HTERT RPE-1 (cell line): ENCODE results near the gene MAP3K20.
"Not testable (repeated sequence)": the region's sequence is repeated elsewhere in the genome, so short reads cannot be mapped to it uniquely, and the experiment has no call there.

Experiments used
- in situ Hi-C: fragments of 300-500 bp; cut with MboI; formaldehyde crosslinking; loops from 4 replicates; pipeline ENCODE4 v1.14.3; 2020; ENCODE audit warnings: low sequenced_read_pairs

The MAP3K20 gene

DNA sequence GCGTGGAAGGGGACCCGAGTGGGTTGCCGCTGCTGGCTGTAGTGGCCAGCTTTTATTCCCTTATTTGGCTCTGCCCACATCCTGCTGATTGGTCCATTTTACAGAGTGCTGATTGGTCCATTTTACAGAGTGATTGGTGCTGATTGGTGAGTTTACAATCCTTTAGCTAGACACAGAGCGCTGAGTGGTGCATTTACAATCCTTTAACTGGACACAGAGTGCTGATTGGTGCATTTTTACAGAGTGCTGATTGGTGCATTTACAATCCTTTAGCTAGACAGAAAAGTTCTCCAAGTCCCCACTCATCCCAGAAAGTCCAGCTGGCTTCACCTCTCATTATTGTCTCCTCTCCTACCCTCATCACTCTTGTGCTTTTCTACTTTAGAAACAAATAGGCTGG is 225.9 kb downstream of the MAP3K20 start:
- in situ Hi-C loops: not testable (repeated sequence)

DNA sequence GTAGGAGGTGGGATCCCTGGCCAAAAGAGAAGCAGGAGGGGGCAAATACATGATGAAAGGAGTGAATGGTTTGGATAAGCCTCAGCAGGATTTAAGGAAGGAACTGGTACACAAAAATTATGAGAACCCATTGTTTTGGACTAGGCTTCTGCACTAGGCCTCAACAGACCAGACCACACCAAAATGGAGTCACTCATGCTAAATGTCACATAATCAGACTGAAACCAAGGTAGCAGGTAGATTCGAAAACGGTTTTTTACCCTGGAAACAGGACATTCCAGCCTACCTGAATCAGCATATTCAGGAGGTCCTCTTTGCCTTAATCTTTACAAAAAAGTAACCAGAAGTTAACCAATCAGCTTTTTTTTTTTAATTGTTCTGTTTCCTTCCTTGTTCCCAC is 229.7 kb downstream of the MAP3K20 start:
- in situ Hi-C loops: no loop called here

GRCh38 chr2:173307293-173307692 is 231.6 kb downstream of the MAP3K20 start:
- in situ Hi-C loops: no loop called here

DNA sequence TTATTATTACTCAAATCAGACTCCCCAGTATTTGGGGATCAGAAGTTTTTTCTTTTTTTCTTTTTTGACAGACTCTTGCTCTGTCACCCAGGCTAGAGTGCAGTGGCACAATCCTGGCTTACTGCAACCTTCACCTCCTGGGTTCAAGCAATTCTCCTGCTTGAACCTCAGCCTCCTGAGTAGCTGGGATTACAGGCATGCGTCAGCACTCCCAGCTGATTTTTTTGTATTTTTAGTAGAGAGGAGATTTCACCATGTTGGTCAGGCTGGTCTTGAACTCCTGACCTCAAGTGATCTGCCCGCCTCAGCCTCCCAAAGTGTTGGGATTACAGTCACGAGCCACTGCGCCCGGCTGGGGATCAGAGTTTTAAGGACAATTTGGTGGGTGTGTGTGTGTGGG is 233.7 kb downstream of the MAP3K20 start:
- in situ Hi-C loops: not testable (repeated sequence)

GRCh38 chr2:173311844-173312606 is 236.4 kb downstream of the MAP3K20 start:
- in situ Hi-C loops: no loop called here
